GM12872 (cell line): Measurements from ENCODE around the gene SLC6A9.

Experiments
- TF ChIP-seq, protein P1 (sequence below): IDR thresholded peaks from 3 replicates; pipeline ENCODE4 v1.5.1; 2011; ENCODE audit warnings: low read depth, mild to moderate bottlenecking, low read length, moderate library complexity; ENCODE audit not compliant: insufficient read depth

The SLC6A9 gene

DNA sequence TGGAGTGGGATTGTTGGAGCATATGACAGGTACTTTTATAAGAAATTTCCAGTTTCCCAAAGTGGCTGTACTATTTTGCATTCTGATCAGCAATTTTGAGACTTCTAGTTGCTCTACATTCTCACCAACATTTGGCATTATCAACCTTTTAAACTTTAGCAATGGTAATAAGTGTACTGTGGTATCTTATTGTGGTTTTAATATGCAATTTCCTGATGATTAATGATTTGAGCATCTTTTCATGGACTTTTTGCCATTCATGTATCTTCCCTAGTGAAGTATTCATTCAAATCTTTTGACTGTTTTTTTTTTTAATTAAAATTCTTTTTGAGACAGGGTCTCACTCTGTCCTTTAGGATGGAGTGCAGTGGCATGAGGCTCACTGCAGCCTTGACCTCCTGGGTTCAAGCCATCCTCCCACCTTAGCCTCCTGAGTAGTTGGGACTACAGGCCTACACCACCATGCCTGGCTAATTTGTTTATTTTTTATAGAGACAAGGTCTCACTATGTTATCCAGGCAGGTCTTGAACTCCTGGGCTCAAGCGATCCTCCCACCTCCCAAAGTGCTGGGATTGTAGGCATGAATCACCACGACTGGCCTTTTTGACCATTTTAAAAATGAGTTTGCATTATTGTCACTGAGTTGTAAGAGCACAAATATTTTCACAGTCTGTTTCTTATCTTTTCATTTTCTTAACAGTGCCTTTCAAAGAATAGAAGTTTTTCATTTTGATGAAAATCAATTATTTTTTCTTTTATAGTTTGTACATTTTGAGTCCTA is 7.8 kb upstream of the SLC6A9 start:
- TF ChIP-seq, protein P1, sequence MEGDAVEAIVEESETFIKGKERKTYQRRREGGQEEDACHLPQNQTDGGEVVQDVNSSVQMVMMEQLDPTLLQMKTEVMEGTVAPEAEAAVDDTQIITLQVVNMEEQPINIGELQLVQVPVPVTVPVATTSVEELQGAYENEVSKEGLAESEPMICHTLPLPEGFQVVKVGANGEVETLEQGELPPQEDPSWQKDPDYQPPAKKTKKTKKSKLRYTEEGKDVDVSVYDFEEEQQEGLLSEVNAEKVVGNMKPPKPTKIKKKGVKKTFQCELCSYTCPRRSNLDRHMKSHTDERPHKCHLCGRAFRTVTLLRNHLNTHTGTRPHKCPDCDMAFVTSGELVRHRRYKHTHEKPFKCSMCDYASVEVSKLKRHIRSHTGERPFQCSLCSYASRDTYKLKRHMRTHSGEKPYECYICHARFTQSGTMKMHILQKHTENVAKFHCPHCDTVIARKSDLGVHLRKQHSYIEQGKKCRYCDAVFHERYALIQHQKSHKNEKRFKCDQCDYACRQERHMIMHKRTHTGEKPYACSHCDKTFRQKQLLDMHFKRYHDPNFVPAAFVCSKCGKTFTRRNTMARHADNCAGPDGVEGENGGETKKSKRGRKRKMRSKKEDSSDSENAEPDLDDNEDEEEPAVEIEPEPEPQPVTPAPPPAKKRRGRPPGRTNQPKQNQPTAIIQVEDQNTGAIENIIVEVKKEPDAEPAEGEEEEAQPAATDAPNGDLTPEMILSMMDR: no peak

DNA sequence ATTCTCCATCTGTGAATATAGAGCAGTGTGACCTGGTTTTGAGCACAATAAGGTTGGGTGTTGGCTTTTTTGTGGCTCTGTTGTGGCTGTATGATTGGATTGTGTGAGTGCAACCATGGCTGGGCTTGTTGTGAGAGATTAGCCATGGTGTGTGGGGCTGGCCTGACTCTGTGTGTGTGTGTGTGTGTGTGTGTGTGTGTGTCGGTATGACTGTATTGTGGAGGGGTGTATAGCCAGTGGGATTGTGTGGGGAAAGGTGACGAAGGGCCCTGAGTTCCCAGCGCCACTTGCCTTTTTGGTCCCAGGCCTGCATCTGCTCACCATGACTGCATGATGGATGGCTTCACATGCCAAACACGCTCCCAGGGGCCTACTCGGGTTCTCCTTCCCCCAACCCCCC is 5.9 kb upstream of the SLC6A9 start:
- TF ChIP-seq, protein P1: no peak

DNA sequence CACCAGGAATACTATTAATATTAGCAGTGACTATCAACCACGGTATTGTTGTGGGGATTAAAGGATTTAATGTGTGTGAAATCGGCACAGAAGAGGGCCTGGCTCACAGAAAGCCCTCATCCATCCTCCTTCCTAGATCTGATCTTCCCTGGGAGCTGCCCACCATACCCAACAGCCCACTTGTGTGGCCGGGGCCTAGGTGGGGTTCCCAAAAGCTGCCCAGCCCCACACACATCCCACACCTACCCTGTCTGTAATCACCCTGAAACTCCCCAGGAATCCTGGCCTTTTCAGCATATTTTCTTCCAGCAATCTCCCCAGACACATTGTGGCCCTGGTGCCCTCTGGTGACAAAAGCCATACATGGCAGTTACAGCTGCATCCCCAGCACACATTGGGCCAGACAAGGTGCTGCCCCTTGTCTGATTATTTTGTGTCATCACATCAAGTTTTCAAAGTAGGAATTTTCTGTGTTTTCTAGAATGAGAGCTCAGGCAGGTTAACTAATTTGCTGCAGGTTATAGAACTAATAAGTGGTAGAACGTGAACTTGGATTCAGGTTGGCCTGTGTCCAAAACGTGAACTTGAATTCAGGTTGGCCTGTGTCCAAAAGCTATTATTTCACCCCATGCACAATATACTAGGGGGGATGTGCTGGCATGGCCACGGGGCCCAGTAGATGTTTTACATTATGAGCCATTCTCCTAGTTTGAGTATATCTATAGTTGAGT is 5.3 kb upstream of the SLC6A9 start:
- TF ChIP-seq, protein P1: peak; percentile 84

DNA sequence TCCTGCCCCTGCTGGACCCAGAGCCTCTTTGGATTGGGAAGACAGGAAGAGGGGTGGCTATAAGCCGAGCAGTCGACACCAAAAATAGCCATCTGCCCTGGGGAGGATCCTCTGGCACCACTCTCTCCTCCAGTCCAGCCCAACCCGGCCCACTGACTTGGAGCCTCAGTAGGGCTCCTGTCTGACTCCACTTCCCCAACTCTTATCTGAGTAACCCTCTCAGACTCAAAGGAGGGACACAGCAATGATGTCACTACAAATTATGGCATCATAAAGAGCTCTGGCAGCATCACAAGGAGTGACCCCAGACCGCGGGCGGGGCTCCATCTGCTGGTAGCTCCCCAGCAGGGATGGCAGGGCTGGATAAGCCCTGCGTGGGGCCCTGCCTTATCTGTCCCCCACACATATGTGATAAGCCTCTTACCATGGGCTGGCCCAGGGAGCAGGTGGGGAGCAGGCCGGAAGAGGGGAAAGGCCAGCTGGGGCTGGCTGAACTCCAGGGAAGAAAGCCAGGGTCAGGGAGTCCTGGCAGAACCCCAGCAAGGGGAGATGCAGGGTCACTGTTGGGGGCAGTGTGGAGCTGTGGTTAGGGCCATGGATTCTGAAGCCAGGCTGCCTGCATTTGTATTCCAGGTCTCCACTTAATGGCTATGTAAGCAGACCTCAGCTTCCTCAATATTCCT is 4.6 kb upstream of the SLC6A9 start:
- TF ChIP-seq, protein P1: peak; percentile 0; the same call in 1 of the 3 replicates

DNA sequence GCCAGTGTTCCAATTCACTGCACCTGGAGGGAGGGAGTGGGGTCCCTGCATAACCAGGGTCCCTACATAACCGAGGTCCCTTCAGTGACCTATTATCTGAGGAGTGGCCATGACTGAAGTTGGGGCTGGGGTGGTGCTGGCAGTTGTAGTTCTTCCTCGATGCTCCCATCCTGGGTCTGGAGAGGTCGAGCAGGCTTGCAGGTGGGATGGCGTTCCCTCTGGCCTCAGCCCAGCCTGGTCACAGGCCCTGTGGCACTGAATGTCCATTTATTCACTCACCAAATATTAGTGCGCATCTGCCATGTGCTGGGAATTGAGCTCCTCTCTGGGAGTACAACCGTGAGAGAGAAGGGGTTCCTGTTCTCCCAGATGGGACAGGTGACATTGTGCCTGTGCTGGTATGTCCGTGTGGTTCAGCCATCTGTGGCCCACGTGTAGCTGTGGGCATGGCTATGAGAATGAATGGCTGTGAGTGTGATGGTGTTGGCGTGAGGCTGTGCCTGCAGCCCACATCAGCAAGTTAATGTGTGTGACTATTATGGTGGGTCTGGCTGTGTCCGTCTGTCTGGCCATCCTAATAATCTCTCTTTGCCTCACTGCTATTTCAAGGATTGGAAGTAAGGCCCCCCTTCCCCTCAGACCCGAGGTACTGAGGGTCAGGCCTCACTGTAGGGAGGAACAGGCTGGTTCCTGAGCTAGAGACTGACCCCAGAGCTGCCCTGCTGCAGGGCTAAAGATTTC is 3.9 kb upstream of the SLC6A9 start:
- TF ChIP-seq, protein P1: no peak

DNA sequence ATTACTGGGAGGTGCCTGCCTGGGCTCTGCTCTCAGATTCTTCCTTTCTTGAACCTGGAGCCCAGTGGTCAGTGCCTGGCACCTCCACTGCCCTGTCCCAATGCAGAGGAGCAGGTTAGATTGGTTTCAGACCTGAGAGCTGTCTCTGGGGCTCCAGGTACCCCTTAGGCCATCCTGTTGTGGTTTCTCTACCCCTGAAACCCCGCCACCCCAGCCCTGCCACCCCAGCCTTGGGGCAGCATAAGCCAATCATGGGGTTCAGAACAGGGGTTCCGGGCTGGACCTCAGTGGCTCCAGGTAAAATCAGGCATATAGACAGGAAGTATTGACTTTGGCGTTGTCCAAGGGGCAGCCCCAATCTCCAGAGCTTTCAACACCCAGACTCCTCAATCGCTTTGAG is 3.2 kb upstream of the SLC6A9 start:
- TF ChIP-seq, protein P1: no peak
